GM12892 (cell line): ENCODE measurements around the gene KCNC1.

ENCODE experiments used
- POLR2A ChIP-seq: IDR thresholded peaks from 2 replicates; pipeline ENCODE4 v1.6.1; 2011; ENCODE audit warnings: low read depth, low read length, control low read depth
- POLR2AphosphoS5 ChIP-seq: IDR thresholded peaks from 2 replicates; pipeline ENCODE4 v1.6.1; 2011; ENCODE audit warnings: low read depth, low read length, control low read depth
- TAF1 ChIP-seq: IDR thresholded peaks from 2 replicates; pipeline ENCODE4 v1.6.1; 2011; ENCODE audit warnings: low read depth, mild to moderate bottlenecking, control low read depth, low read length, borderline replicate concordance

DNA sequence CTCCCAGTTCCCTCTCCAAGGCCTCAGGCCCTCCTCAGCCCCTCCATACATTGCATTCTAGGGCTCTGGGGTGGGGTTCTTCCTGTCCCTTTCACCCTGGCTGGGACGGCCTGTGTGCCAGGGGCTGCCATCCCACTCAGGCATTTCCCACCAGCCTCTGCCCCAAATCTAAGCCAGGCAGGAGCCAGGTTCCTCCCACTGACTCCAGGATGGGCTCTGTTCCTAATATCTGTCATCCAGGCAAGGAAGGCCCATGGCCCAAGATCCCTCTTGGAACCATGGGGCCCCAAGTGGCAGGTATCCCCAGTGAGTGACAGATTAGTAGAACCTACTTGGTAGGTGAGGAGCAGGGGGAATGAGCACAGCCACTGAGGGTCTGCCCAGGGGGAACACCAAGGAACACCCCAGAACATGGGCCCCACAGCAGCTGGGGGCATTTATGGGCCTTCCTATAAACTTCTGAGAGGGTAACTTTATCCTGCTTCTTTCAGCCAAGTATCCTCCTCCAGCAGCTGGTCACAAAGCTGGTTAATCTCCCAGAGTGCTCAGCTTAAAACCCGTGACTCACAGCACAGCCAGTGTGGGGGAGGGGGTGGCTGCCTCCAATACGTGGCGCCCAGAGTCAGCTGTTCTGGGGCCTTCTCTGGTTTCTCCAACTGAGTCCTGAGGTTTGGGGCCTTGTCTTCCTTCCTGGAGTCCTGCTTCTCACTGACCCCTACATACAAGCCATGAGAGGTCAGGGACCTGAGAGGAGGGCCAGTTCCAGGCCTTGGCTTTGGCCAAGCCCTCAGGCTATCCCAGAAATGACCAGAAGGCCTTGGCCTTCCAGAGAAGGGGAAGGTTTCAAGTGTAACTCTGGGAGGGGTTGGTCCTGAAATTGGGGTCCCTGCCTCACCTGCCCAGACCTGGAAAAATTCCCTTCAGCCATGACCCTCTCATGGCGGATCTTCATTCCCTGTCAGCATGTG lies 35.1 kb upstream of the KCNC1 start:
- TF ChIP-seq POLR2AphosphoS5 (no peak), POLR2A (no peak), TAF1 (no peak)
